Mesenchymal stem cell (in vitro differentiated cells and primary cell): ENCODE measurements around the gene GPR158.

ENCODE experiments used
- DNase-seq: peaks from one replicate; pipeline ENCODE4 v3.0.0-alpha.2; 2013
- H2AFZ ChIP-seq: one replicate; pipeline ENCODE4 v1.6.1; 2013; ENCODE audit warnings: low read depth, mild to moderate bottlenecking, control low read depth, inconsistent platforms, low read length, moderate library complexity
- H2AK5ac ChIP-seq: 2 replicates; pipeline ENCODE4 v1.6.1; 2013; ENCODE audit warnings: low read length, moderate library complexity, mild to moderate bottlenecking, inconsistent platforms; ENCODE audit not compliant: severe bottlenecking
- H2BK120ac ChIP-seq: one replicate; pipeline ENCODE4 v1.6.1; 2013; ENCODE audit warnings: low read depth, mild to moderate bottlenecking, inconsistent platforms, low read length, moderate library complexity
- H2BK12ac ChIP-seq, 2 experiments: one replicate each; pipeline ENCODE4 v1.6.1; 2013; ENCODE audit warnings: inconsistent platforms in 2 of 2, low read length in 2 of 2, mild to moderate bottlenecking in 2 of 2, moderate library complexity in 2 of 2, control low read depth in 1 of 2
- H2BK15ac ChIP-seq: one replicate; pipeline ENCODE4 v1.6.1; 2013; ENCODE audit warnings: mild to moderate bottlenecking, low read depth, inconsistent platforms; ENCODE audit not compliant: poor library complexity, severe bottlenecking
- H2BK5ac ChIP-seq: 2 replicates; pipeline ENCODE4 v1.6.1; 2013; ENCODE audit warnings: low read depth, mild to moderate bottlenecking, low read length, control low read depth, inconsistent platforms; ENCODE audit not compliant: poor library complexity, severe bottlenecking
- H3K14ac ChIP-seq, 2 experiments: one replicate each; pipeline ENCODE4 v1.6.1; 2013; ENCODE audit warnings: inconsistent platforms in 2 of 2, low read length in 2 of 2, control low read depth in 1 of 2, mild to moderate bottlenecking in 1 of 2, moderate library complexity in 1 of 2
- H3K18ac ChIP-seq, 2 experiments: one replicate each; pipeline ENCODE4 v1.6.1; 2013; ENCODE audit warnings: inconsistent platforms in 2 of 2, low read length in 2 of 2, control low read depth in 1 of 2, low read depth in 1 of 2, mild to moderate bottlenecking in 1 of 2
- H3K23ac ChIP-seq, 2 experiments: one replicate each; pipeline ENCODE4 v1.6.1; 2013; ENCODE audit warnings: inconsistent platforms in 2 of 2, low read length in 2 of 2, mild to moderate bottlenecking in 2 of 2, moderate library complexity in 2 of 2, control low read depth in 1 of 2
- H3K27ac ChIP-seq: 2 replicates; pipeline ENCODE4 v1.5.1; 2013; ENCODE audit warnings: mild to moderate bottlenecking, moderate library complexity, low read length, control low read depth, inconsistent platforms; ENCODE audit not compliant: poor library complexity, severe bottlenecking
- H3K27me3 ChIP-seq, 2 experiments: 2 replicates each; pipeline versions ENCODE4 v1.6.1 to v1.7.0; 2013; ENCODE audit warnings: low read length in 2 of 2, mild to moderate bottlenecking in 2 of 2, moderate library complexity in 2 of 2, control low read depth in 1 of 2, inconsistent platforms in 1 of 2; ENCODE audit not compliant: control insufficient read depth in 1 of 2, insufficient read depth in 1 of 2
- H3K36me3 ChIP-seq, 2 experiments: 2 replicates each; pipeline versions ENCODE4 v1.6.1 to v1.7.0; 2013; ENCODE audit warnings: low read length in 2 of 2, control low read depth in 1 of 2, inconsistent platforms in 1 of 2, low read depth in 1 of 2, mild to moderate bottlenecking in 1 of 2; ENCODE audit not compliant: insufficient read depth in 2 of 2, control insufficient read depth in 1 of 2
- H3K4ac ChIP-seq, 2 experiments: one replicate each; pipeline ENCODE4 v1.6.1; 2013; ENCODE audit warnings: inconsistent platforms in 2 of 2, low read length in 2 of 2, mild to moderate bottlenecking in 2 of 2, moderate library complexity in 2 of 2, control low read depth in 1 of 2, low read depth in 1 of 2
- H3K4me1 ChIP-seq: 2 replicates; pipeline ENCODE4 v1.6.1; 2013; ENCODE audit warnings: low read depth, low read length, control low read depth; ENCODE audit not compliant: control insufficient read depth, insufficient read depth
- H3K4me2 ChIP-seq: 2 replicates; pipeline ENCODE4 v1.6.1; 2013; ENCODE audit warnings: low read length, mild to moderate bottlenecking, inconsistent platforms; ENCODE audit not compliant: poor library complexity, severe bottlenecking
- H3K4me3 ChIP-seq, 2 experiments: 2 replicates each; pipeline versions ENCODE4 v1.5.1 to v1.7.0; 2013; ENCODE audit warnings: low read length in 2 of 2, mild to moderate bottlenecking in 2 of 2, control low read depth in 1 of 2, low read depth in 1 of 2; ENCODE audit not compliant: insufficient read depth in 1 of 2
- H3K79me1 ChIP-seq: replicated peaks from 2 replicates; pipeline ENCODE4 v1.6.1; 2013; ENCODE audit warnings: mild to moderate bottlenecking, control low read depth, low read length, inconsistent platforms; ENCODE audit not compliant: poor library complexity, severe bottlenecking
- H3K9ac ChIP-seq: 2 replicates; pipeline ENCODE4 v1.7.0; 2013; ENCODE audit warnings: mild to moderate bottlenecking, low read length, moderate library complexity
- H3K9me3 ChIP-seq: 2 replicates; pipeline ENCODE4 v1.7.0; 2013; ENCODE audit warnings: mild to moderate bottlenecking, low read length; ENCODE audit not compliant: control insufficient read depth
- H4K8ac ChIP-seq: one replicate; pipeline ENCODE4 v1.6.1; 2013; ENCODE audit warnings: inconsistent platforms, mild to moderate bottlenecking, low read length, moderate library complexity
- H4K91ac ChIP-seq: one replicate; pipeline ENCODE4 v1.6.1; 2013; ENCODE audit warnings: mild to moderate bottlenecking, low read length, inconsistent platforms
- WGBS: methylation state at CpG from one replicate; pipeline ENCODE4 v1.1.7; 2013; ENCODE audit warnings: mixed read lengths; 5-methylcytosine and 5-hydroxymethylcytosine counted together

Gene GPR158

GRCh38 chr10:25338271-25338670 is 163.5 kb downstream of the GPR158 start:
- H3K79me1 ChIP-seq = no peaks in the 10 kb centered on the region
- H3K18ac ChIP-seq = no peak overlapping the region
- no peak overlapping the region for H2AK5ac ChIP-seq
- no peak for DNase-seq
- H3K23ac ChIP-seq = no peak overlapping the region
- no peaks in the 10 kb centered on the region for H3K27me3 ChIP-seq
- no peak overlapping the region for H3K9ac ChIP-seq
- no peak overlapping the region for H2BK15ac ChIP-seq
- H3K4me3 ChIP-seq = no peak overlapping the region
- H2BK5ac ChIP-seq = no peak overlapping the region
- WGBS = no CpG with 5 or more reads among the region's 12 CpGs
- no peak overlapping the region for H4K91ac ChIP-seq
- no peak overlapping the region for H3K4ac ChIP-seq
- no peaks in the 10 kb centered on the region for H3K4me1 ChIP-seq
- H3K27ac ChIP-seq = no peak overlapping the region
- H3K36me3 ChIP-seq = no peaks in the 10 kb centered on the region
- no peak overlapping the region for H2BK12ac ChIP-seq
- no peak overlapping the region for H2AFZ ChIP-seq
- H3K14ac ChIP-seq = no peak overlapping the region
- no peaks in the 10 kb centered on the region for H3K9me3 ChIP-seq
- H2BK120ac ChIP-seq = no peak overlapping the region
- H4K8ac ChIP-seq = no peak overlapping the region
- H3K4me2 ChIP-seq = no peak overlapping the region

DNA sequence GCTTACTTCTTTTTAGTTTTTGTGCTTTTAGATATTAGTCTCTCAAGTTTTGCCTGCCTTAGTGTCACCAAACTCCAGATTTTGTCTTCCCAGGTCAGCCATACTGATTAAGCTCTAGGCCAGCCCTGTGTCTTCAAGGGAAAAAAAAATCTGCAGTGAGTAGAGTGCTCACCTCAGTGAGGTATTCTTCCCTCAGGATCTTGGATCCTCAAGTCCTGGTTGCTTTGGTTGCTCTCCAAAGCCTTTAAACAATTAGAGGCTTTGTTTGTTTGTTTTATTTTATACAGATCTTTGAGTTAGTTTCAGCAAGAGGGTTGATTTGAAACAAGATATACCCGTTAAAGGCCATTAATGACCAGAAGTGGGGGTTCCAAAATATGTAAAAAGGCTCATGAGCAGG is 165.2 kb downstream of the GPR158 start:
- Histone ChIP-seq H2BK120ac (no peak overlapping the region), H2AK5ac (no peak overlapping the region), H3K9ac (no peak overlapping the region), H3K4me1 (no peaks in the 10 kb centered on the region), H2AFZ (no peak overlapping the region), H4K91ac (no peak overlapping the region), H3K23ac (no peak overlapping the region), H3K79me1 (no peaks in the 10 kb centered on the region), H4K8ac (no peak overlapping the region), H2BK5ac (no peak overlapping the region), H3K4me3 (no peak overlapping the region), H3K27me3 (no peaks in the 10 kb centered on the region), H3K36me3 (no peaks in the 10 kb centered on the region), H3K27ac (no peak overlapping the region), H2BK15ac (no peak overlapping the region), H3K4ac (no peak overlapping the region), H2BK12ac (no peak overlapping the region), H3K14ac (no peak overlapping the region), H3K9me3 (no peaks in the 10 kb centered on the region), H3K18ac (no peak overlapping the region), H3K4me2 (no peak overlapping the region)
- WGBS = 71% methylated on average over 1 of the region's 1 CpG
- DNase-seq = no peak

DNA sequence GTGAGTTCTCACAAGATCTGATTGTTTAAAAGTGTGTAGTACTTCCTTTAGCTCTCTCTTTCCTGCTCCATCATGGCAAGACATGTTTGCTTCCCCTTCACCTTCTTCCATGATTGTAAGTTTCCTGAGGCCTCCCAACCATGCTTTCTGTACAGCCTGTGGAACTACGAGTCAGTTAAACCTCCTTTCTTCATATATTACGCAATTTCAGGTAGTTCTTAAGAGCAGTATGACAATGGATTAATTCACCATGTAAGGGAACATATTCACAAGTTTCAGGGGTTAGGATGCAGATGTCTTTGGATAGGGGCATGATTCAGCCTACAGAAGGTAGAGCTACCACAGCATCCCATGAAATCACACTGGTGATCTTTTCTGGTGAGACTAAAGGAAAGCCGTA is 174.7 kb downstream of the GPR158 start:
- H3K4me1 ChIP-seq = no peaks in the 10 kb centered on the region
- 97% methylated on average over 1 of the region's 3 CpGs for WGBS
- no peak overlapping the region for H2AFZ ChIP-seq
- no peak overlapping the region for H2BK15ac ChIP-seq
- no peak overlapping the region for H2BK5ac ChIP-seq
- no peaks in the 10 kb centered on the region for H3K79me1 ChIP-seq
- no peak overlapping the region for H3K18ac ChIP-seq
- H3K27ac ChIP-seq = no peak overlapping the region
- H3K9me3 ChIP-seq = peaks cover 3% of the 10 kb centered on the region
- H3K14ac ChIP-seq = no peak overlapping the region
- no peak for DNase-seq
- H3K9ac ChIP-seq = no peak overlapping the region
- no peak overlapping the region for H2BK120ac ChIP-seq
- H4K8ac ChIP-seq = no peak overlapping the region
- H3K27me3 ChIP-seq = no peaks in the 10 kb centered on the region
- H4K91ac ChIP-seq = no peak overlapping the region
- H3K4ac ChIP-seq = no peak overlapping the region
- no peak overlapping the region for H2BK12ac ChIP-seq
- H3K4me3 ChIP-seq = no peak overlapping the region
- no peak overlapping the region for H2AK5ac ChIP-seq
- no peaks in the 10 kb centered on the region for H3K36me3 ChIP-seq
- H3K4me2 ChIP-seq = no peak overlapping the region
- no peak overlapping the region for H3K23ac ChIP-seq

DNA sequence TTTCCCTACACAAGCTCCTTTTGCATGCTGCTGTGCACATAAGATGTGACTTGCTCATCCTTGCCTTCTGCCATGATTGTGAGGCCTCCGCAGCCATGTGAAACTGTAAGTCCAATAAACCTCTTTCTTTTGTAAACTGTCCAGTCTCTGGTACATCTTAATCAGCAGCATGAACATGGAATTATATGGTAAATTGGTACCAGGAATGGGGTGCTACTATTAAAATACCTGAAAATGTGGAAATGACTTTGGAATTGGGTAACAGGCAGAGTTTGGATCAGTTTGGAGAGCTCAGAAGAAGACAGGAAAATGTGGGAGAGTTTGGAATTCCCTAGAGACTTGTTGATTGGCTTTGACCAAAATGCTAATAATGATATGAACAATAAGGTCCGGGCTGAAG is 181.8 kb downstream of the GPR158 start:
- no peaks in the 10 kb centered on the region for H3K4me1 ChIP-seq
- H3K14ac ChIP-seq = no peak overlapping the region
- no peak overlapping the region for H3K9ac ChIP-seq
- no peaks in the 10 kb centered on the region for H3K27me3 ChIP-seq
- no peak overlapping the region for H3K4ac ChIP-seq
- no peak overlapping the region for H3K4me2 ChIP-seq
- no peak overlapping the region for H2BK120ac ChIP-seq
- H3K36me3 ChIP-seq = no peaks in the 10 kb centered on the region
- WGBS = 85% methylated on average over 2 of the region's 2 CpGs
- no peak overlapping the region for H2AK5ac ChIP-seq
- no peak overlapping the region for H2BK15ac ChIP-seq
- H4K8ac ChIP-seq = no peak overlapping the region
- H3K4me3 ChIP-seq = no peak overlapping the region
- no peak overlapping the region for H2AFZ ChIP-seq
- H3K18ac ChIP-seq = no peak overlapping the region
- no peak overlapping the region for H4K91ac ChIP-seq
- H2BK5ac ChIP-seq = no peak overlapping the region
- no peak overlapping the region for H2BK12ac ChIP-seq
- no peak overlapping the region for H3K23ac ChIP-seq
- no peaks in the 10 kb centered on the region for H3K79me1 ChIP-seq
- DNase-seq = no peak
- H3K9me3 ChIP-seq = peaks cover 30% of the 10 kb centered on the region
- H3K27ac ChIP-seq = no peak overlapping the region
